A549 (cell line): ENCODE measurements around the gene MS4A6A. TPM values are rescaled to one million over a fixed set of nuclear protein-coding genes. Genes with fewer than 3 reads are reported as not detected.

Source experiments
- ATAC-seq, 2 experiments: fragments of 200-7000 bp in 1 of 2; fragments of >200 bp in 1 of 2; cut with Nextera tagmentation in 1 of 2; cut with Tn5 transposase in 1 of 2; 3 replicates each; pipeline versions ENCODE4 v1.8.0 to v1.9.1; 2018 to 2020; ENCODE audit warnings: mild to moderate bottlenecking in 1 of 2, moderate library complexity in 1 of 2
- CTCF ChIA-PET: fragments of 300-600 bp; sonication (Branson Sonifier 250); formaldehyde crosslinking; extraction: SDS; loops from one replicate; lab custom pipeline; 2021; ENCODE audit warnings: antibody characterized with exemption, inconsistent platforms; lab: Yijun Ruan, JAX
- POLR2A ChIA-PET: fragments of 350-600 bp; formaldehyde crosslinking; extraction: SDS; loops from one replicate; lab custom pipeline; 2021; ENCODE audit warnings: antibody characterized with exemption, inconsistent platforms; lab: Yijun Ruan, JAX
- DNase-seq, 2 experiments: peaks; one replicate each; pipeline versions ENCODE4 v3.0.0 to v3.0.0-alpha.2; 2011 to 2016; ENCODE audit warnings: low read depth in 1 of 2, low spot score in 1 of 2
- FAIRE-seq: peaks from 2 replicates; lab custom pipeline; 2011; peaks lifted over from hg19 to GRCh38; lab: Jason Lieb, UNC
- H3K27ac ChIP-seq, 2 experiments: fragments of >200 bp; sonication (Bioruptor Twin); formaldehyde crosslinking; 3 replicates each; pipeline ENCODE4 v1.5.1; 2016 to 2017
- H3K4me1 ChIP-seq: fragments of >200 bp; sonication (Bioruptor Twin); formaldehyde crosslinking; 3 replicates; pipeline ENCODE4 v1.6.1; 2016
- H3K4me2 ChIP-seq: fragments of >200 bp; sonication (Bioruptor Twin); formaldehyde crosslinking; 3 replicates; pipeline ENCODE4 v1.6.1; 2016
- H3K4me3 ChIP-seq: fragments of >200 bp; sonication (Bioruptor Twin); formaldehyde crosslinking; 3 replicates; pipeline ENCODE4 v1.5.1; 2016
- H3K9me3 ChIP-seq: fragments of >200 bp; sonication (Bioruptor Twin); formaldehyde crosslinking; 3 replicates; pipeline ENCODE4 v1.6.1; 2016
- BCL3 ChIP-seq: fragments of >200 bp; sonication (Bioruptor Twin); formaldehyde crosslinking; IDR thresholded peaks from 3 replicates; pipeline ENCODE4 v1.6.1; 2016
- CBX8 ChIP-seq: fragments of 200-600 bp; sonication (generic); IDR thresholded peaks from 2 replicates; pipeline ENCODE4 v1.6.1; 2016
- CTCF ChIP-seq: fragments of >200 bp; sonication (Bioruptor Twin); formaldehyde crosslinking; IDR thresholded peaks from 3 replicates; pipeline ENCODE4 v1.5.1; 2016
- E2F6 ChIP-seq: IDR thresholded peaks from 2 replicates; pipeline ENCODE4 v1.6.1; 2012; ENCODE audit warnings: low read depth, borderline replicate concordance
- EHF ChIP-seq: fragments of 250-450 bp; sonication (Bioruptor Pico); IDR thresholded peaks from 2 replicates; pipeline ENCODE4 v1.5.0; 2020; ENCODE audit warnings: mild to moderate bottlenecking
- EHMT2 ChIP-seq: fragments of 200-600 bp; sonication (generic); IDR thresholded peaks from 2 replicates; pipeline ENCODE4 v1.6.1; 2016; ENCODE audit warnings: antibody characterized with exemption, low read depth, mild to moderate bottlenecking, moderate library complexity
- EP300 ChIP-seq, 2 experiments: fragments of >200 bp; sonication (Bioruptor Twin); formaldehyde crosslinking; IDR thresholded peaks; 2 replicates in 1 of 2; 3 replicates in 1 of 2; pipeline ENCODE4 v1.6.1; 2016 to 2017
- FOSL2 ChIP-seq, 2 experiments: fragments of 450-650 bp in 1 of 2; fragments of >200 bp in 1 of 2; sonication (Bioruptor Twin) in 1 of 2; formaldehyde crosslinking; IDR thresholded peaks; 2 replicates each; pipeline versions ENCODE4 v1.5.0 to v1.6.1; 2016 to 2020; ENCODE audit warnings: mild to moderate bottlenecking in 1 of 2, moderate library complexity in 1 of 2
- FOXS1 ChIP-seq: fragments of 250-450 bp; sonication (Bioruptor Pico); IDR thresholded peaks from 2 replicates; pipeline ENCODE4 v1.5.0; 2020; ENCODE audit warnings: mild to moderate bottlenecking, moderate library complexity
- GATA3 ChIP-seq: IDR thresholded peaks from 2 replicates; pipeline ENCODE4 v1.6.1; 2012; ENCODE audit warnings: borderline replicate concordance
- HES2 ChIP-seq: fragments of >200 bp; sonication (Bioruptor Twin); formaldehyde crosslinking; IDR thresholded peaks from 2 replicates; pipeline ENCODE4 v1.6.1; 2016
- HOXA7 ChIP-seq: fragments of 250-450 bp; sonication (Bioruptor Pico); IDR thresholded peaks from 2 replicates; pipeline ENCODE4 v1.5.0; 2020; ENCODE audit warnings: mild to moderate bottlenecking, moderate library complexity
- HOXB13 ChIP-seq: fragments of 250-450 bp; sonication (Bioruptor Pico); IDR thresholded peaks from 2 replicates; pipeline ENCODE4 v1.5.0; 2020; ENCODE audit warnings: low read depth, mild to moderate bottlenecking, moderate library complexity
- JUN ChIP-seq, 2 experiments: fragments of >200 bp; sonication (Bioruptor Twin); formaldehyde crosslinking; IDR thresholded peaks; 2 replicates in 1 of 2; 3 replicates in 1 of 2; pipeline ENCODE4 v1.6.1; 2016 to 2017
- NFE2L2 ChIP-seq: fragments of 150-350 bp; conservative IDR thresholded peaks from 2 replicates; pipeline ENCODE4 v1.6.1; 2014; ENCODE audit warnings: low read length
- PBX3 ChIP-seq: IDR thresholded peaks from 2 replicates; pipeline ENCODE4 v1.6.1; 2012
- RCOR1 ChIP-seq: fragments of 150-350 bp; IDR thresholded peaks from 2 replicates; pipeline ENCODE4 v1.6.1; 2014; ENCODE audit warnings: antibody characterized with exemption, low read length, low read depth
- RFX5 ChIP-seq: fragments of 450-650 bp; IDR thresholded peaks from 2 replicates; pipeline ENCODE4 v1.7.1; 2014; ENCODE audit warnings: antibody characterized with exemption, mild to moderate bottlenecking, moderate library complexity
- RNF2 ChIP-seq: fragments of 200-600 bp; sonication (generic); IDR thresholded peaks from 2 replicates; pipeline ENCODE4 v1.6.1; 2016; ENCODE audit warnings: low read depth, mild to moderate bottlenecking, antibody characterized with exemption, moderate library complexity, borderline replicate concordance
- ZSCAN20 ChIP-seq: fragments of 250-450 bp; sonication (Bioruptor Pico); IDR thresholded peaks from 2 replicates; pipeline ENCODE4 v1.8.0; 2022; ENCODE audit warnings: mild to moderate bottlenecking, moderate library complexity
- WGBS: methylation state at CpG from one replicate; pipeline ENCODE4 v1.1.6; 2017; ENCODE audit errors: missing lambda C conversion rate; 5-methylcytosine and 5-hydroxymethylcytosine counted together
- polyA plus RNA-seq, 4 experiments: library from polyadenylated mRNA; depleted of rRNA in 3 of 4; stranded (reverse); fragments of >200 nt; fragmentation: RNase III in 1 of 4; extraction: RNeasy Plus Mini Kit Qiagen cat#74134 plus additional on column Dnase treatment in 1 of 4; gene quantifications; 2 replicates in 3 of 4; 3 replicates in 1 of 4; pipeline ENCODE4 v1.2.3, GENCODE V29; 2011 to 2017

Gene MS4A6A
- polyA plus RNA-seq, 2 of the 4 experiments (the other 2 are of a cell fraction), result not detected

GRCh38 chr11:60150279-60150678 lies 32.6 kb downstream of the MS4A6A start:
- DNase-seq (no peak), ATAC-seq (no peak), FAIRE-seq (no peak)
- TF ChIP-seq HOXA7 (CRISPR knock-in tag) (no peak), JUN (IDR thresholded peaks at IDR 0.05) (no peak), CTCF (no peak), EP300 (IDR thresholded peaks at IDR 0.05) (no peak), RFX5 (no peak), HOXB13 (CRISPR knock-in tag) (no peak), FOSL2 (IDR thresholded peaks at IDR 0.05) (no peak), FOSL2 (CRISPR knock-in tag; IDR thresholded peaks at IDR 0.05) (no peak), RCOR1 (no peak), PBX3 (no peak)
- Histone ChIP-seq H3K4me1 (no peaks in the 10 kb centered on the region), H3K4me3 (no peak overlapping the region), H3K27ac (no peak overlapping the region), H3K9me3 (no peaks in the 10 kb centered on the region), H3K4me2 (no peak overlapping the region)
- WGBS, result 0% methylated on average over 1 of the region's 1 CpG
- CTCF ChIA-PET, result no interaction called here
- POLR2A ChIA-PET, result no interaction called here

- WGBS, result 13% methylated on average over 3 of the region's 3 CpGs
- CTCF ChIA-PET, result no interaction called here
- no peak for DNase-seq
- Histone ChIP-seq H3K4me2 (no peak overlapping the region), H3K4me1 (no peaks in the 10 kb centered on the region), H3K4me3 (no peak overlapping the region), H3K27ac (no peak overlapping the region), H3K9me3 (no peaks in the 10 kb centered on the region)
- POLR2A ChIA-PET, result no interaction called here
- TF ChIP-seq NFE2L2, result no peak
- FAIRE-seq, result no peak
- ATAC-seq, result no peak
Observed at GRCh38 chr11:60145677-60146076, 37.2 kb downstream of the MS4A6A start.

GRCh38 chr11:60143768-60144167 lies 39.1 kb downstream of the MS4A6A start:
- DNase-seq, result no peak
- ChIA-PET CTCF (no interaction called here), POLR2A (no interaction called here)
- H3K4me3 ChIP-seq, result no peak overlapping the region
- TF ChIP-seq CBX8 (no peak), EP300 (IDR thresholded peaks at IDR 0.05) (no peak), RNF2 (no peak), FOXS1 (CRISPR knock-in tag) (no peak), BCL3 (no peak), HES2 (no peak), ZSCAN20 (CRISPR knock-in tag) (no peak), GATA3 (no peak), EHMT2 (no peak), E2F6 (no peak), EHF (no peak)
- H3K4me2 ChIP-seq, result no peak overlapping the region
- no peak for FAIRE-seq
- no peaks in the 10 kb centered on the region for H3K9me3 ChIP-seq
- WGBS, result 24% methylated on average over 3 of the region's 3 CpGs
- no peak overlapping the region for H3K27ac ChIP-seq
- ATAC-seq, result no peak
- H3K4me1 ChIP-seq, result no peaks in the 10 kb centered on the region
